ENCODE results near the gene CRYBA2. TPM values are rescaled to one million over a fixed set of nuclear protein-coding genes. Genes with fewer than 3 reads are reported as not detected.

Gene CRYBA2
- total and polyA plus RNA-seq, 9 of the 15 experiments (the other 6 are each of a cell fraction or from before 2014, with no cell fraction given), result 0.11 to 1.8 (median 0.62) TPM; not detected in 5

- TF ChIP-seq RCOR1 (IDR thresholded peaks at IDR 0.05; ENCODE audit: borderline replicate concordance in 1 of 2, low read depth in 2 of 2, low read length in 2 of 2), result 0 out of 4 replicates have a peak, but pooled peaks of 1 of the 2 experiments have one; percentile 9
- TF ChIP-seq VEZF1 (CRISPR knock-in tag; IDR thresholded peaks at IDR 0.05), result peak; percentile 61
- peak; percentile 56; the same call in 1 of the 2 replicates for TF ChIP-seq GABPB1 (CRISPR knock-in tag; IDR thresholded peaks at IDR 0.05)
- TF ChIP-seq MAX (CRISPR knock-in tag; IDR thresholded peaks at IDR 0.05), result peak; percentile 81
- TF ChIP-seq CTCFL (IDR thresholded peaks at IDR 0.05; ENCODE audit: borderline replicate concordance, insufficient read depth, low read depth, low read length, poor library complexity, severe bottlenecking), result peak; percentile 82
- no peak for TF ChIP-seq FOXA1 (IDR thresholded peaks at IDR 0.05; ENCODE audit: borderline replicate concordance)
- TF ChIP-seq ZBTB7A (IDR thresholded peaks at IDR 0.05; ENCODE audit: borderline replicate concordance, control insufficient read depth, low read depth, low read length), result peak; percentile 34; the same call in 1 of the 2 replicates
- no peak for TF ChIP-seq ETV5 (CRISPR knock-in tag; IDR thresholded peaks at IDR 0.05; ENCODE audit: low read depth)
- peak; percentile 21 to 54; a peak in 1 of 4 replicates for TF ChIP-seq RAD21 (CRISPR knock-in tag; conservative IDR thresholded peaks at IDR 0.05 in 1 of 2, IDR thresholded peaks at IDR 0.05 in 1 of 2)
- peak; percentile 40; the same call in 1 of the 2 replicates for TF ChIP-seq REST (IDR thresholded peaks at IDR 0.05; ENCODE audit: borderline replicate concordance)
- TF ChIP-seq REST (CRISPR knock-in tag; IDR thresholded peaks at IDR 0.05; ENCODE audit: low read depth), result no peak
- TF ChIP-seq ZBED1 (IDR thresholded peaks at IDR 0.05), result no peak
- TF ChIP-seq MAZ (CRISPR knock-in tag; conservative IDR thresholded peaks at IDR 0.05 in 1 of 2, IDR thresholded peaks at IDR 0.05 in 1 of 2), result peak; percentile 31 to 92; a peak in 3 of 4 replicates
These were observed 9.4 kb upstream of the CRYBA2 start (continued) for GRCh38 chr2:219002395-219003266.

Measured in K562 (cell line).